HG02840 (cell line): ENCODE data around the gene PGM5.
"Not testable (repeated sequence)": the region's sequence is repeated elsewhere in the genome, so short reads cannot be mapped to it uniquely, and the experiment has no call there.

Experiments
- ATAC-seq: cut with Tn5 transposase; IDR thresholded peaks from one replicate; pipeline ENCODE4 v1.9.1; 2021; ENCODE audit warnings: mild to moderate bottlenecking, moderate library complexity, moderate number of reproducible peaks; ENCODE audit not compliant: unreplicated experiment, low FRiP score

Gene PGM5

GRCh38 chr9:68375789-68376188 lies 19.4 kb downstream of the PGM5 start:
- ATAC-seq: not testable (repeated sequence)

- peak; percentile 80 for ATAC-seq
These were observed 21.3 kb downstream of the PGM5 start for GRCh38 chr9:68377723-68378122.

- not testable (repeated sequence) for ATAC-seq
These were observed 27.5 kb downstream of the PGM5 start for GRCh38 chr9:68383894-68384293.

GRCh38 chr9:68389558-68389957 lies 33.1 kb downstream of the PGM5 start:
- ATAC-seq: not testable (repeated sequence)

- ATAC-seq: not testable (repeated sequence)
These were observed 34.3 kb downstream of the PGM5 start for GRCh38 chr9:68390737-68391136.

GRCh38 chr9:68396411-68397094 lies 40.1 kb downstream of the PGM5 start:
- not testable (repeated sequence) for ATAC-seq

- ATAC-seq: not testable (repeated sequence)
These were observed 40.6 kb downstream of the PGM5 start for GRCh38 chr9:68397095-68397423.

- ATAC-seq: not testable (repeated sequence)
These were observed 41.4 kb downstream of the PGM5 start for GRCh38 chr9:68397796-68398195.

- ATAC-seq: not testable (repeated sequence)
These were observed 41.9 kb downstream of the PGM5 start for GRCh38 chr9:68398324-68398723.

- ATAC-seq: not testable (repeated sequence)
These were observed 48.2 kb downstream of the PGM5 start for GRCh38 chr9:68404421-68405185.

GRCh38 chr9:68411865-68412264 lies 55.5 kb downstream of the PGM5 start:
- not testable (repeated sequence) for ATAC-seq

- not testable (repeated sequence) for ATAC-seq
These were observed 56.3 kb downstream of the PGM5 start for GRCh38 chr9:68412754-68413153.

GRCh38 chr9:68415065-68415464 lies 58.7 kb downstream of the PGM5 start:
- ATAC-seq: not testable (repeated sequence)

GRCh38 chr9:68416936-68417564 lies 60.6 kb downstream of the PGM5 start:
- no peak for ATAC-seq

GRCh38 chr9:68417762-68418161 lies 61.4 kb downstream of the PGM5 start:
- no peak for ATAC-seq

GRCh38 chr9:68418259-68418845 lies 61.9 kb downstream of the PGM5 start:
- ATAC-seq: no peak

- no peak for ATAC-seq
These were observed 63.5 kb downstream of the PGM5 start for GRCh38 chr9:68419901-68420300.

GRCh38 chr9:68426755-68427154 lies 70.3 kb downstream of the PGM5 start:
- no peak for ATAC-seq

- no peak for ATAC-seq
These were observed 71.0 kb downstream of the PGM5 start for GRCh38 chr9:68427216-68427977.

GRCh38 chr9:68428481-68428880 lies 72.1 kb downstream of the PGM5 start:
- no peak for ATAC-seq
